H1 (cell line): ENCODE results near the gene LY6G5B. TPM values are rescaled to one million over a fixed set of nuclear protein-coding genes. Genes with fewer than 3 reads are reported as not detected.

Experiments used
- CTCF ChIA-PET: fragments of 300-600 bp; sonication (Branson Sonifier 250); formaldehyde crosslinking; loops from one replicate; lab custom pipeline; 2021; ENCODE audit not compliant: partially characterized antibody; lab: Charles Lee
- POLR2A ChIA-PET: fragments of 300-600 bp; sonication (Branson Sonifier 250); formaldehyde crosslinking; loops from one replicate; lab custom pipeline; 2021; ENCODE audit warnings: inconsistent platforms; ENCODE audit not compliant: partially characterized antibody; lab: Charles Lee
- DNase-seq, 2 experiments: peaks; one replicate each; pipeline versions ENCODE4 v3.0.0 to v3.0.0-alpha.2; 2010 to 2022; ENCODE audit warnings: low spot score in 2 of 2, low read depth in 1 of 2, mixed read lengths in 1 of 2
- FAIRE-seq: peaks from 2 replicates; lab custom pipeline; 2011; peaks lifted over from hg19 to GRCh38; lab: Jason Lieb, UNC
- H2AFZ ChIP-seq: 2 replicates; pipeline ENCODE4 v1.8.1; 2012; ENCODE audit warnings: low read length, inconsistent platforms
- H2AK5ac ChIP-seq: 2 replicates; pipeline ENCODE4 v1.6.1; 2013; ENCODE audit warnings: low read depth, low read length
- H2BK120ac ChIP-seq: replicated peaks from 2 replicates; pipeline ENCODE3; 2013; ENCODE audit warnings: low read depth, low read length, inconsistent platforms
- H2BK12ac ChIP-seq: 2 replicates; pipeline ENCODE4 v1.6.1; 2013; ENCODE audit warnings: low read depth, low read length
- H2BK15ac ChIP-seq: 2 replicates; pipeline ENCODE4 v1.6.1; 2013; ENCODE audit warnings: low read length
- H2BK20ac ChIP-seq: 2 replicates; pipeline ENCODE4 v1.6.1; 2013; ENCODE audit warnings: low read length
- H2BK5ac ChIP-seq: 2 replicates; pipeline ENCODE4 v1.6.1; 2013; ENCODE audit warnings: low read depth, low read length
- H3K14ac ChIP-seq: 2 replicates; pipeline ENCODE4 v1.6.1; 2013; ENCODE audit warnings: inconsistent platforms; ENCODE audit not compliant: insufficient read length
- H3K18ac ChIP-seq: 2 replicates; pipeline ENCODE4 v1.6.1; 2013; ENCODE audit warnings: low read length; ENCODE audit errors: extremely low read depth
- H3K23ac ChIP-seq: 2 replicates; pipeline ENCODE4 v1.6.1; 2013; ENCODE audit warnings: inconsistent platforms; ENCODE audit not compliant: insufficient read length
- H3K23me2 ChIP-seq: 2 replicates; pipeline ENCODE4 v1.6.1; 2013; ENCODE audit warnings: low read depth, low read length
- H3K27ac ChIP-seq: 2 replicates; pipeline ENCODE4 v1.6.1; 2011; ENCODE audit warnings: low read depth, low read length, inconsistent platforms
- H3K27me3 ChIP-seq, 4 experiments: replicated peaks in 1 of 4; 1 replicate in 1 of 4; 2 replicates in 3 of 4; pipeline versions ENCODE4 v1.6.1 to v1.8.1; 2011 to 2013; ENCODE audit warnings: low read length in 3 of 4, mild to moderate bottlenecking in 3 of 4, inconsistent platforms in 2 of 4, mixed read lengths in 2 of 4, moderate library complexity in 1 of 4; ENCODE audit not compliant: control insufficient read depth in 3 of 4, insufficient read depth in 3 of 4; ENCODE audit errors: extremely low read depth in 1 of 4
- H3K36me3 ChIP-seq, 4 experiments: 2 replicates each; pipeline versions ENCODE4 v1.6.1 to v1.8.1; 2011 to 2013; ENCODE audit warnings: mild to moderate bottlenecking in 4 of 4, low read length in 3 of 4, moderate library complexity in 2 of 4, control low read depth in 1 of 4, inconsistent platforms in 1 of 4; ENCODE audit not compliant: insufficient read depth in 4 of 4, control insufficient read depth in 2 of 4
- H3K4ac ChIP-seq: replicated peaks from 2 replicates; pipeline ENCODE3; 2013; ENCODE audit warnings: low read length, low read depth, mixed read lengths, inconsistent platforms; ENCODE audit not compliant: insufficient read length
- H3K4me1 ChIP-seq, 4 experiments: replicated peaks in 1 of 4; 1 replicate in 1 of 4; 2 replicates in 3 of 4; pipeline versions ENCODE4 v1.6.1 to v1.8.1; 2011 to 2013; ENCODE audit warnings: low read length in 3 of 4, inconsistent platforms in 2 of 4, mixed read lengths in 1 of 4; ENCODE audit not compliant: insufficient read depth in 4 of 4, control insufficient read depth in 3 of 4
- H3K4me2 ChIP-seq, 2 experiments: 2 replicates each; pipeline versions ENCODE4 v1.6.1 to v1.8.1; 2011 to 2013; ENCODE audit warnings: low read depth in 2 of 2, low read length in 2 of 2, control low read depth in 1 of 2, inconsistent platforms in 1 of 2, mild to moderate bottlenecking in 1 of 2; ENCODE audit not compliant: insufficient read depth in 1 of 2
- H3K4me3 ChIP-seq, 4 experiments: fragments of 200-600, 300-600 bp in 1 of 4; sonication (generic), shearing (Covaris generic), sonication (Bioruptor Twin) in 1 of 4; 2 replicates each; pipeline versions ENCODE4 v1.5.1 to v1.8.1; 2011 to 2016; ENCODE audit warnings: low read length in 4 of 4, low read depth in 3 of 4, control low read depth in 2 of 4, inconsistent platforms in 2 of 4, mild to moderate bottlenecking in 2 of 4, mixed read lengths in 1 of 4, moderate library complexity in 1 of 4; ENCODE audit not compliant: insufficient read depth in 2 of 4; ENCODE audit errors: extremely low read depth in 1 of 4
- H3K56ac ChIP-seq: replicated peaks from 2 replicates; pipeline ENCODE3; 2013; ENCODE audit warnings: low read depth, mild to moderate bottlenecking, mixed read lengths, low read length, inconsistent platforms; ENCODE audit not compliant: insufficient read length
- H3K79me1 ChIP-seq: 2 replicates; pipeline ENCODE4 v1.6.1; 2013; ENCODE audit warnings: low read depth, low read length, control low read depth
- H3K79me2 ChIP-seq, 2 experiments: 2 replicates each; pipeline versions ENCODE4 v1.6.1 to v1.8.1; 2012 to 2013; ENCODE audit warnings: low read length in 2 of 2, mild to moderate bottlenecking in 2 of 2, inconsistent platforms in 1 of 2; ENCODE audit not compliant: insufficient read depth in 2 of 2, control insufficient read depth in 1 of 2
- H3K9ac ChIP-seq, 4 experiments: replicated peaks in 1 of 4; 1 replicate in 1 of 4; 2 replicates in 3 of 4; pipeline versions ENCODE4 v1.6.1 to v1.8.1; 2011 to 2013; ENCODE audit warnings: low read depth in 3 of 4, low read length in 3 of 4, control low read depth in 2 of 4, mild to moderate bottlenecking in 2 of 4, moderate library complexity in 2 of 4, inconsistent platforms in 1 of 4; ENCODE audit errors: extremely low read depth in 1 of 4
- H3K9me3 ChIP-seq, 2 experiments: 2 replicates each; pipeline versions ENCODE4 v1.6.1 to v1.8.1; 2012 to 2013; ENCODE audit warnings: mild to moderate bottlenecking in 2 of 2, moderate library complexity in 2 of 2, control low read depth in 1 of 2, inconsistent platforms in 1 of 2, low read depth in 1 of 2, low read length in 1 of 2, mixed read lengths in 1 of 2; ENCODE audit not compliant: insufficient read depth in 2 of 2
- H4K20me1 ChIP-seq, 2 experiments: replicated peaks in 1 of 2; 2 replicates each; pipeline versions ENCODE3 to v1.8.1; 2011 to 2013; ENCODE audit warnings: inconsistent platforms in 2 of 2, low read length in 2 of 2, mild to moderate bottlenecking in 1 of 2; ENCODE audit not compliant: insufficient read depth in 2 of 2, control insufficient read depth in 1 of 2
- H4K5ac ChIP-seq: 2 replicates; pipeline ENCODE4 v1.6.1; 2013; ENCODE audit warnings: low read length, low read depth, mixed read lengths, inconsistent platforms; ENCODE audit not compliant: insufficient read length
- H4K8ac ChIP-seq: 2 replicates; pipeline ENCODE4 v1.8.0; 2013; ENCODE audit warnings: mild to moderate bottlenecking, moderate library complexity, low read length, inconsistent platforms; ENCODE audit not compliant: insufficient read depth; ENCODE audit errors: extremely low read depth
- H4K91ac ChIP-seq: replicated peaks from 2 replicates; pipeline ENCODE3; 2013; ENCODE audit warnings: low read length, mixed read lengths, inconsistent platforms; ENCODE audit not compliant: insufficient read length
- BRCA1 ChIP-seq: IDR thresholded peaks from 2 replicates; pipeline ENCODE4 v1.6.1; 2012; ENCODE audit warnings: low read depth, low read length, improper control_type of control experiment
- FOSL1 ChIP-seq: IDR thresholded peaks from 2 replicates; pipeline ENCODE4 v1.6.1; 2011; ENCODE audit warnings: mild to moderate bottlenecking, low read depth, low read length, moderate library complexity; ENCODE audit not compliant: insufficient read depth
- RFX5 ChIP-seq: IDR thresholded peaks from 2 replicates; pipeline ENCODE4 v1.6.1; 2011; ENCODE audit warnings: low read depth, low read length, improper control_type of control experiment, borderline replicate concordance
- SAP30 ChIP-seq: fragments of 300-600 bp; sonication (generic); IDR thresholded peaks from 2 replicates; pipeline ENCODE4 v1.7.1; 2012; ENCODE audit warnings: low read length, moderate library complexity, mild to moderate bottlenecking, inconsistent platforms; ENCODE audit not compliant: insufficient read depth, insufficient replicate concordance
- USF2 ChIP-seq: IDR thresholded peaks from 2 replicates; pipeline ENCODE4 v1.6.1; 2011; ENCODE audit warnings: low read length, improper control_type of control experiment
- WGBS, 2 experiments: shearing (Covaris generic) in 1 of 2; methylation state at CpG; one replicate each; pipeline versions ENCODE4 v1.1.6 to v1.1.7; 2013 to 2015; ENCODE audit warnings: low lambda C conversion rate in 2 of 2, mixed read lengths in 2 of 2, inconsistent platforms in 1 of 2, low coverage in 1 of 2, missing lambda C conversion rate in 1 of 2; ENCODE audit not compliant: insufficient replicate concordance in 2 of 2, insufficient coverage in 1 of 2, insufficient read length in 1 of 2; ENCODE audit errors: extremely low coverage in 1 of 2, missing lambda C conversion rate in 1 of 2; 5-methylcytosine and 5-hydroxymethylcytosine counted together
- polyA plus RNA-seq, 7 experiments: library from polyadenylated mRNA; depleted of rRNA in 3 of 7; stranded (reverse) in 5 of 7; unstranded in 2 of 7; fragments of >200 nt in 5 of 7; fragments of 200-250 nt in 2 of 7; gene quantifications; 1 replicate in 5 of 7; 2 replicates in 1 of 7; 4 replicates in 1 of 7; pipeline versions ENCODE4 v1.2.1 to v1.2.3, GENCODE V29; 2011 to 2013; ENCODE audit warnings: missing spikeins in 2 of 7, mixed read lengths in 2 of 7
- total RNA-seq: library from RNA; stranded (reverse); fragmentation: NEBNext Ultra II Directional; extraction: Animal tissue kit (Norgen Biotek cat#: 25700); gene quantifications from 2 replicates; pipeline ENCODE4 v1.2.1, GENCODE V29; 2021
- TF ChIP-seq, protein P1 (sequence below): IDR thresholded peaks from 2 replicates; pipeline ENCODE4 v1.6.1; 2011; ENCODE audit warnings: low read depth, mild to moderate bottlenecking, low read length; ENCODE audit not compliant: insufficient read depth

LY6G5B gene
- total and polyA plus RNA-seq, 2 of the 8 experiments (the other 6 are each of a cell fraction or from before 2014, with no cell fraction given) = 10.6 to 12.6 TPM

DNA sequence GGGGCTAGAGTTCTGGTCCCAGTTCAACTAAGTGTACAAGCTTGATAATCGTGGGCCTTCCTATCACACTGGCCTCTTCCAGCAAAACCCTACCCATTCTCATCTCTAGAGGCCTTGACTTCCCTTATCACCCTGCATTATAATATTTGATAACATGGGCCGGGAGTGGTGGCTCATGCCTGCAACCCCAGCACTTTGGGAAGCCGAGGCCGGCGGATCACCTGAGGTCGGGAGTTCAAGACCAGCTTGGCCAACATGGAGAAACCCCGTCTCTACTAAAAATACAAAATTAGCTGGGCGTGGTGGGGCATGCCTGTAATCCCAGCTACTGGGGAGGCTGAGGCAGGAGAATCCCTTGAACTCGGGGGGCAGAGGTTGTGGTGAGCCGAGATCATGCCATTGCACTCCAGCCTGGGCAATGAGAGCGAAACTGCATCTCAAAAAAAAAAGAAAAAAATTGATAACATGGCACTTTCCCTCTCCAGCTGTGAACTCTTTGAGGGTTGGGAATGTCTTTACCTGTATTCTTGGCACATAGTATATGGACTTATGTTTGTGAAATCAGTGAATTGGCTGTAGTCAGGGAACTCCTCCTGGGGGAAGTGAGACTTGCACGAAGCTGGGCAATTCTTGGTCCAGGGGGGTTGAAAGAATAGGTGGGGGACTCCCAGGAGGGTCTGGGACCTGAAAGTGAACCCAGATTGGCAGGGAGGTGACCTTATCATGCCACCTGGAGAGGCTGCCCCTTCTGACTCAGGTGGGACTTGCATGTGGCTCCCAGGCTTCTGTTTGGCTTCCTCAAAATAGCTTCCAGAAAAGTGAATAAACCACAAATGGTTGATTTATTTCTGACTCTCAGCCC lies 8.3 kb upstream of the LY6G5B start:
- Histone ChIP-seq H3K9me3 (no peaks in the 10 kb centered on the region), H3K4ac (no peak overlapping the region), H3K36me3 (peaks cover 4 to 19% (median 9%) of the 10 kb centered on the region in 4 experiments; a peak in 6 of 8 replicates), H4K8ac (no peak overlapping the region), H4K5ac (no peak overlapping the region), H3K27ac (no peak overlapping the region), H3K9ac (no peak overlapping the region), H2BK15ac (no peak overlapping the region), H3K4me1 (peaks cover 0 to 15% (median 4%) of the 10 kb centered on the region in 4 experiments; a peak in 5 of 7 replicates), H3K4me3 (peak overlapping the region in 3 of 4 experiments; percentile 85 to 94 (median 90); a peak in 5 of 8 replicates), H2BK12ac (no peak overlapping the region), H3K56ac (no peak overlapping the region), H3K79me1 (peaks cover 10% of the 10 kb centered on the region), H3K18ac (no peak overlapping the region), H2AK5ac (no peak overlapping the region), H2BK120ac (no peak overlapping the region), H4K20me1 (peaks cover 1 to 3% of the 10 kb centered on the region in 2 experiments), H3K79me2 (peaks cover 0 to 45% of the 10 kb centered on the region in 2 experiments; a peak in 3 of 4 replicates), H3K23ac (no peak overlapping the region), H3K4me2 (peak overlapping the region; percentile 94 to 95), H3K23me2 (peaks cover 9% of the 10 kb centered on the region), H2AFZ (no peak overlapping the region), H4K91ac (no peak overlapping the region), H2BK5ac (no peak overlapping the region), H2BK20ac (no peak overlapping the region), H3K14ac (no peak overlapping the region), H3K27me3 (no peaks in the 10 kb centered on the region)
- DNase-seq (no peak), FAIRE-seq (no peak)
- POLR2A ChIA-PET = interaction anchor here (0.5 to 25.5 kb wide), 30 partner anchors 8 to 202 kb away, joined by 3 to 883 read pairs (median 4); partner anchors contain the start of genes AIF1, APOM, ATP6V1G2 and BAG6
- no peak for TF ChIP-seq RFX5
- no peak for TF ChIP-seq FOSL1
- no peak for TF ChIP-seq SAP30
- TF ChIP-seq, protein P1, sequence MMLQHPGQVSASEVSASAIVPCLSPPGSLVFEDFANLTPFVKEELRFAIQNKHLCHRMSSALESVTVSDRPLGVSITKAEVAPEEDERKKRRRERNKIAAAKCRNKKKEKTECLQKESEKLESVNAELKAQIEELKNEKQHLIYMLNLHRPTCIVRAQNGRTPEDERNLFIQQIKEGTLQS = no peak
- TF ChIP-seq BRCA1 = no peak
- TF ChIP-seq USF2 = no peak
- WGBS, 2 experiments = 90% methylated on average over 11 of the region's 12 CpGs; no CpG with 5 or more reads in 1 of the 2 experiments
- CTCF ChIA-PET = interaction anchor here (0.6 to 2.1 kb wide), 18 partner anchors 8 to 226 kb away, joined by 3 to 6 read pairs (median 3); partner anchors contain the start of genes ATP6V1G2, BAG6 and LY6G5B
